ENCODE results near the gene NPAS3.
A peak's percentile ranks its signal among the peaks of the same experiment; 100 is the strongest.

Gene NPAS3

GRCh38 chr14:33393895-33394368 lies 455.3 kb downstream of the NPAS3 start:
- no peak overlapping the region for H3K4me3 ChIP-seq (ENCODE audit: low read length)
- DNase-seq (ENCODE audit: low read depth), result no peak
- TF ChIP-seq CTCF (conservative IDR thresholded peaks at IDR 0.05; ENCODE audit: low read length), result no peak

GRCh38 chr14:33401311-33401710 lies 462.6 kb downstream of the NPAS3 start:
- DNase-seq (ENCODE audit: low read depth), result no peak
- H3K4me3 ChIP-seq (ENCODE audit: low read length), result no peak overlapping the region
- TF ChIP-seq CTCF (conservative IDR thresholded peaks at IDR 0.05; ENCODE audit: low read length), result no peak

- H3K4me3 ChIP-seq (ENCODE audit: low read length), result no peak overlapping the region
- no peak for TF ChIP-seq CTCF (conservative IDR thresholded peaks at IDR 0.05; ENCODE audit: low read length)
- DNase-seq (ENCODE audit: low read depth), result no peak
Measured at GRCh38 chr14:33402604-33403003, 463.9 kb downstream of the NPAS3 start.

GRCh38 chr14:33404054-33404453 lies 465.4 kb downstream of the NPAS3 start:
- TF ChIP-seq CTCF (conservative IDR thresholded peaks at IDR 0.05; ENCODE audit: low read length), result peak; percentile 48
- no peak overlapping the region for H3K4me3 ChIP-seq (ENCODE audit: low read length)
- DNase-seq (ENCODE audit: low read depth), result peak; percentile 98

GRCh38 chr14:33404964-33405574 lies 466.4 kb downstream of the NPAS3 start:
- no peak for DNase-seq (ENCODE audit: low read depth)
- H3K4me3 ChIP-seq (ENCODE audit: low read length), result no peak overlapping the region
- TF ChIP-seq CTCF (conservative IDR thresholded peaks at IDR 0.05; ENCODE audit: low read length), result no peak

GRCh38 chr14:33406766-33407165 lies 468.1 kb downstream of the NPAS3 start:
- no peak for DNase-seq (ENCODE audit: low read depth)
- TF ChIP-seq CTCF (conservative IDR thresholded peaks at IDR 0.05; ENCODE audit: low read length), result no peak
- no peak overlapping the region for H3K4me3 ChIP-seq (ENCODE audit: low read length)

GRCh38 chr14:33408291-33408690 lies 469.6 kb downstream of the NPAS3 start:
- no peak for DNase-seq (ENCODE audit: low read depth)
- no peak overlapping the region for H3K4me3 ChIP-seq (ENCODE audit: low read length)
- no peak for TF ChIP-seq CTCF (conservative IDR thresholded peaks at IDR 0.05; ENCODE audit: low read length)
